ENCODE results near the gene LIX1L.

The LIX1L gene

GRCh38 chr1:145957443-145958319 lies at the start of gene LIX1L:
TSS of gene LIX1L (minus strand) at chr1:145958017. CDS start at chr1:145957927, 90 bp downstream.
- peak; percentile 99 for DNase-seq (ENCODE audit: low read depth)
- TF ChIP-seq, protein P1, sequence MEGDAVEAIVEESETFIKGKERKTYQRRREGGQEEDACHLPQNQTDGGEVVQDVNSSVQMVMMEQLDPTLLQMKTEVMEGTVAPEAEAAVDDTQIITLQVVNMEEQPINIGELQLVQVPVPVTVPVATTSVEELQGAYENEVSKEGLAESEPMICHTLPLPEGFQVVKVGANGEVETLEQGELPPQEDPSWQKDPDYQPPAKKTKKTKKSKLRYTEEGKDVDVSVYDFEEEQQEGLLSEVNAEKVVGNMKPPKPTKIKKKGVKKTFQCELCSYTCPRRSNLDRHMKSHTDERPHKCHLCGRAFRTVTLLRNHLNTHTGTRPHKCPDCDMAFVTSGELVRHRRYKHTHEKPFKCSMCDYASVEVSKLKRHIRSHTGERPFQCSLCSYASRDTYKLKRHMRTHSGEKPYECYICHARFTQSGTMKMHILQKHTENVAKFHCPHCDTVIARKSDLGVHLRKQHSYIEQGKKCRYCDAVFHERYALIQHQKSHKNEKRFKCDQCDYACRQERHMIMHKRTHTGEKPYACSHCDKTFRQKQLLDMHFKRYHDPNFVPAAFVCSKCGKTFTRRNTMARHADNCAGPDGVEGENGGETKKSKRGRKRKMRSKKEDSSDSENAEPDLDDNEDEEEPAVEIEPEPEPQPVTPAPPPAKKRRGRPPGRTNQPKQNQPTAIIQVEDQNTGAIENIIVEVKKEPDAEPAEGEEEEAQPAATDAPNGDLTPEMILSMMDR (IDR thresholded peaks at IDR 0.05; ENCODE audit: insufficient read depth, low read depth, low read length, missing control alignments): no peak
- peak within 1 kb of the TSS; percentile 69 for H3K4me3 ChIP-seq (ENCODE audit: low read length)

DNA sequence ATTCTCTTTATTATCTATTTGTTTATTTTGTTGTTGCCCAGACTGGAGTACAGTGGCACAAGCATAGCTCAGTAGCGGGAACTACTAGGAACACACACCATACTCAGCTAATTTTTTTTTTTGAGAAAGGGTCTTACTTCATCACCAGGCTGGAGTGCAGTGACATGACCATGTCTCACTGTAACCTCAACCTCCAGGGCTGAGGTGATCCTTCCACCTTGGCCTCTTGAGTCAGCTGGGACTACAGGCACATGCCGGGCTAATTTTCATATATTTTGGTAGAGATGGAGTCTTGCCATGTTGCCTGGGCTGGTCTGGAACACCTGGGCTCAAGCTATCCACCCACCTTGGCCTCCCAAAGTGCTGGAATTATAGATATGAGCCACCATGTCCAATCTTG lies 43.9 kb upstream of the LIX1L start:
- H3K4me3 ChIP-seq (ENCODE audit: low read length): no peak overlapping the region
- TF ChIP-seq, protein P1 (IDR thresholded peaks at IDR 0.05; ENCODE audit: insufficient read depth, low read depth, low read length, missing control alignments): no peak
- DNase-seq (ENCODE audit: low read depth): no peak

DNA sequence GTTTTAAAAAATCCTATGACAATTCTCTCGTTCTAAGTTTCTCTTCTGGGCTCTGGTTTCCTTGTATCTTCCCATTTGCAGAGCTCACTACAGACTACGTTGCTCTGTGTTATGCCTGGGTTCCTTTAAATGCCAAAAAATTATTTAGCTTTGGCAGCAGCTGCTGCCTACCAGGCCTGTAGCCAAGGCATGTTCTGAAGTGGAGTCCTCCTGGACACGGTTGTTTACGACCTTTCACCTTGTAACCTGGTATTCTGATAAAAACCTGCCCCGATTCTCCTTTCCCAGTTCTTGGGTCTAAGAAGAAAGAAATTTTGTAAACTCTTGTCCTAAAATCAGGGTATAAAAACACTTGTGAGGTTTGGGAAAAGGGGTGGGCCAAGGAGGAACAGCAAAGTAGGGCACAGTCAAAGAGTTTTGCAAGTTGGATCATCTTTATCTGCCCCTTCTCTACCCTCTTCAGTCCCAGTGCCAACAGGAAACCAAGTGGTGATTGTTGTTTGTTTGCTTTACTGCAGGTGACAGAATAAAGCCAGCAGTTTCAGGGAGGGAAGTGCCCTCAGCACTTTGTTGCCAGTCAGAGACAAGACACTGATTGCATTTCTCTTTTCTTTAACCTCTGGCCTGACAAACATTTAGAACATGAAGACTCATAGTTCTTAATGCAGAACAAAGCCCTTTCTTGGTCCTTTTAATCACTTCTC lies 41.7 kb upstream of the LIX1L start:
- DNase-seq (ENCODE audit: low read depth): no peak
- H3K4me3 ChIP-seq (ENCODE audit: low read length): no peak overlapping the region
- TF ChIP-seq, protein P1 (IDR thresholded peaks at IDR 0.05; ENCODE audit: insufficient read depth, low read depth, low read length, missing control alignments): no peak

DNA sequence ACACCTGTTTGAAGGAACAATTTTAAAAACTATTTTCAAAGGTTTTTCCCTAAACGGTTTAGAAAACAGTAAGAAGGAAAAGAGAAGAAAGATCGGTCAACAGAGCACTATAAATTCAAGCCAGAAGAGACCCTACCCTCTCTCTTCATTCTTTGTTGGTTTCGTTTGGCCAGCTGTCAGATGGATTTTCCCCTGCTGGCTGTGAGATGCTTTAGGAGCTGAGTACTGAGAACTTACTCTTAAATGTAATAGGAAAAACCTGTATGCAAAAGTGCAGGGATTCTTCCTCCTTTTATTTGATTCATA lies 39.9 kb upstream of the LIX1L start:
- DNase-seq (ENCODE audit: low read depth): no peak
- H3K4me3 ChIP-seq (ENCODE audit: low read length): peak overlapping the region; percentile 99
- TF ChIP-seq, protein P1 (IDR thresholded peaks at IDR 0.05; ENCODE audit: insufficient read depth, low read depth, low read length, missing control alignments): no peak

DNA sequence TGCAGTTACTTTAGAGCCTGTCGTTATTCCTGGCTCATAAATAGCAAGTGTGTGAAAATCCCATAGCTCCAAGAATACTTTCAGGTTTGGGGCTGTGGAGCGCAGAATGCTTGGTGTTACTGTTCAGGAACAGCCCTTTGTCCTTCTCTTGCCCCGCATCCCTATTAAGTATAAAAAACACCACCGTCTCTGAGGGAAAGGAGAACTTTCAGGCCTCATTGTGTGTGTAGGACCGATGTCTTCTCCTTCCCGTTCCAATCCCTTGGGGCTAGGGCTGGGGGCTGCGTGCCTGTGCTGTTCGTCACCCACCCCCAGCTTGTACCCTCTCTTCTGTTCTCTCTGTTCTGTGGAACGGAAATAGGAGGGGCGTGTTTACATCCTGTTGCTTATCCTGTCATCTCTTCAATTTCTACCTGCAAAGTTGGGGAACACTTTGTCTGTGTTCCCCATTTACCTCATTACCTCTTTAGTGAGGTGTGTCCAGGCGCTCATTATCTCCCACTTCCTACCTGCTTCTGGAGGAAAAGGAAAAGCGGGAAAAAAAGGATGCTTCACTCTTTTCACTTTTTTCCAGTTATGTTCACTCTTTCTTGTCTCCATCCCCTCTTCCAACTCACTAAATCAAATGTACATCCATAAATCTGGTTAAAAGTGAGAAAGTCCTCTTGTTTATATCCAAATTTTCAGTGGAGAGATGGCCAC lies 39.4 kb upstream of the LIX1L start:
- DNase-seq (ENCODE audit: low read depth): no peak
- H3K4me3 ChIP-seq (ENCODE audit: low read length): peak overlapping the region; percentile 99

DNA sequence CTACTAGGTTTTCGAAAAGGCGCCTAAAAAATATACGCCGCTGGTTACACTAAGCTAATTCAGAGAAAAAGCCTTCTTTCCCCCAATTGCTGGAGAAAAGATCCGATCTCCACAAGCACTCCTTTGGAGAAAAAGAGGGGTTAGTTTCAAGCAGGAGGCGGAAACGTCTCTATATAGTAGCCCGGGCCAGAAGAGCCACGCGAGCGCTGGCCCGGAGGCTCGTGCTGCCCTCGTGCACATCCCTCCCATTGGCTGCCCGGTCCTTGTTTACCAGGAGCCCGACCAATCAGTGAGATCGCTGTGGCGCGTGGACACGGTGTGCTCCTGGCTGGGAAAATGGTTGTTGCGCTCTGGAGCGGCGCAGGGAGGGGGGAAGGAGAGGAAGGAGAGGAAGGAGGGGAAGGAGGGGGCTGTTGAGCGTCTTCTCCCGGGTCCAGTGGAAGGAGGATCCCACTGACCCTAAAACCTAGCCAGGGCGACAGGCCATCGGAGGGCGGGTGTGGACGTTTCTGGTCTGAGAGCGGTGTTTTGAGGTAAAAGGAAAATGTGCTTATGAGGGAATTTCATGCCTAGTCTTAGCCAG lies 38.7 kb upstream of the LIX1L start, which contains the start of gene TXNIP:
TSS of gene TXNIP (minus strand) at position 147 of the 583 bp plus-strand sequence. CDS start 313 bp downstream, outside the sequence.
- H3K4me3 ChIP-seq (ENCODE audit: low read length): peak within 1 kb of the TSS; percentile 99
- DNase-seq (ENCODE audit: low read depth): peak; percentile 98
- TF ChIP-seq, protein P1 (IDR thresholded peaks at IDR 0.05; ENCODE audit: insufficient read depth, low read depth, low read length, missing control alignments): no peak

More for the DNA sequence above, 39.4 kb upstream of the LIX1L start:
- TF ChIP-seq, protein P1 (IDR thresholded peaks at IDR 0.05; ENCODE audit: insufficient read depth, low read depth, low read length, missing control alignments): no peak

Measured in epithelial cell of esophagus (primary cell).